Right ventricle myocardium superior (tissue), 1 donor: ENCODE results near the gene MLXIPL. TPM values are rescaled to one million over a fixed set of nuclear protein-coding genes. Genes with fewer than 3 reads are reported as not detected.

Experiments
- total RNA-seq: library from RNA; stranded (reverse); fragmentation: NEBNext Ultra II Directional; extraction: Animal tissue kit (Norgen Biotek cat#: 25700); gene quantifications from one replicate; pipeline ENCODE4 v1.2.1, GENCODE V29; 2021
- donor health status: DM: no; HTN: yes; CAD: no; lungs with severe emphysema.

MLXIPL gene
- total RNA-seq, 1 donor from 2014 or later, result 6.9 TPM

Other genes starting within 250 kb of the MLXIPL start
- 0.24 TPM for gene FZD9, start 190.7 kb downstream of the MLXIPL start, total RNA-seq
- gene BAZ1B, start 102.2 kb downstream of the MLXIPL start, total RNA-seq, result 36.8 TPM
- 76.2 TPM for gene BCL7B, start 66.8 kb downstream of the MLXIPL start, total RNA-seq
- gene TBL2, start 45.9 kb downstream of the MLXIPL start, total RNA-seq, result 10.6 TPM
- gene VPS37D, start 43.3 kb upstream of the MLXIPL start, total RNA-seq, result 2.7 TPM
- 11.8 TPM for gene DNAJC30, start 58.9 kb upstream of the MLXIPL start, total RNA-seq
- 74.8 TPM for gene BUD23, start 59.1 kb upstream of the MLXIPL start, total RNA-seq
- 1.7 TPM for gene STX1A, start 95.1 kb upstream of the MLXIPL start, total RNA-seq
- 18.6 TPM for gene ABHD11, start 114.3 kb upstream of the MLXIPL start, total RNA-seq
- gene CLDN3, start 145.7 kb upstream of the MLXIPL start, total RNA-seq, result not detected
- gene CLDN4, start 206.5 kb upstream of the MLXIPL start, total RNA-seq, result 0.11 TPM
- 0.43 TPM for gene METTL27, start 218.0 kb upstream of the MLXIPL start, total RNA-seq
- gene TMEM270, start 236.6 kb upstream of the MLXIPL start, total RNA-seq, result not detected